SU-DHL-6 (cell line): ENCODE measurements around the gene TSPAN18.

ENCODE experiments used
- H2AFZ ChIP-seq: fragments of 200-600 bp; sonication (generic); 2 replicates; pipeline ENCODE4 v1.6.1; 2014; ENCODE audit warnings: low read depth, mild to moderate bottlenecking, moderate library complexity, mixed read lengths, antibody characterized with exemption, low read length; ENCODE audit not compliant: severe bottlenecking
- H3F3A ChIP-seq: fragments of 200-600 bp; shearing (Covaris generic); 2 replicates; pipeline ENCODE4 v1.6.0; 2016; ENCODE audit warnings: antibody characterized with exemption, mild to moderate bottlenecking; ENCODE audit not compliant: insufficient read depth
- H3K27ac ChIP-seq: fragments of 200-600 bp; sonication (generic); 2 replicates; pipeline ENCODE4 v1.5.1; 2016; ENCODE audit warnings: low read depth, mild to moderate bottlenecking, low read length, moderate library complexity, mixed read lengths
- H3K27me3 ChIP-seq: fragments of 200-600 bp; sonication (generic), shearing (Covaris generic); 2 replicates; pipeline ENCODE4 v1.6.0; 2014; ENCODE audit warnings: mild to moderate bottlenecking, low read length
- H3K36me3 ChIP-seq: fragments of 200-600 bp; sonication (generic); 2 replicates; pipeline ENCODE4 v1.6.1; 2014; ENCODE audit warnings: mild to moderate bottlenecking, low read length, mixed read lengths
- H3K4me2 ChIP-seq: fragments of 300-600, 200-600 bp; shearing (Covaris generic), sonication (generic); 2 replicates; pipeline ENCODE4 v1.6.0; 2014; ENCODE audit warnings: low read length, low read depth, mild to moderate bottlenecking; ENCODE audit not compliant: poor library complexity, severe bottlenecking
- H3K4me3 ChIP-seq: fragments of 200-600 bp; sonication (generic); 2 replicates; pipeline ENCODE4 v1.5.1; 2014; ENCODE audit warnings: antibody characterized with exemption, low read length, mild to moderate bottlenecking, mixed read lengths; ENCODE audit not compliant: insufficient read depth, poor library complexity, severe bottlenecking
- H3K79me2 ChIP-seq: fragments of 200-600 bp; sonication (generic); 2 replicates; pipeline ENCODE4 v1.6.1; 2014; ENCODE audit warnings: mild to moderate bottlenecking, low read length, moderate library complexity; ENCODE audit not compliant: insufficient read depth
- H3K9ac ChIP-seq: fragments of 200-600 bp; sonication (generic); 2 replicates; pipeline ENCODE4 v1.7.0; 2014; ENCODE audit warnings: mild to moderate bottlenecking, low read length
- H3K9me2 ChIP-seq: fragments of 200-600 bp; sonication (generic); replicated peaks from 2 replicates; pipeline ENCODE4 v1.6.1; 2014; ENCODE audit warnings: low read length; ENCODE audit not compliant: insufficient read depth
- H3K9me3 ChIP-seq: fragments of 200-600 bp; sonication (generic); 2 replicates; pipeline ENCODE4 v1.6.1; 2014; ENCODE audit warnings: low read length, mixed read lengths; ENCODE audit not compliant: insufficient read depth
- H4K20me1 ChIP-seq: fragments of 200-600 bp; sonication (generic); 2 replicates; pipeline ENCODE4 v1.6.1; 2014; ENCODE audit warnings: low read depth, mild to moderate bottlenecking, antibody characterized with exemption, low read length, moderate library complexity, mixed read lengths
- EZH2phosphoT487 ChIP-seq: fragments of 200-600 bp; sonication (generic), shearing (Covaris generic); conservative IDR thresholded peaks from 2 replicates; pipeline ENCODE4 v1.6.1; 2018; ENCODE audit warnings: mild to moderate bottlenecking, antibody characterized with exemption, low read length, moderate library complexity, mixed read lengths
- TF ChIP-seq, protein P1 (sequence below): fragments of 200-600 bp; sonication (generic); IDR thresholded peaks from one replicate; pipeline ENCODE4 v1.5.1; 2017; ENCODE audit warnings: antibody characterized with exemption, mild to moderate bottlenecking, low read length, moderate library complexity; ENCODE audit not compliant: insufficient read depth, poor library complexity, severe bottlenecking

Gene TSPAN18

DNA sequence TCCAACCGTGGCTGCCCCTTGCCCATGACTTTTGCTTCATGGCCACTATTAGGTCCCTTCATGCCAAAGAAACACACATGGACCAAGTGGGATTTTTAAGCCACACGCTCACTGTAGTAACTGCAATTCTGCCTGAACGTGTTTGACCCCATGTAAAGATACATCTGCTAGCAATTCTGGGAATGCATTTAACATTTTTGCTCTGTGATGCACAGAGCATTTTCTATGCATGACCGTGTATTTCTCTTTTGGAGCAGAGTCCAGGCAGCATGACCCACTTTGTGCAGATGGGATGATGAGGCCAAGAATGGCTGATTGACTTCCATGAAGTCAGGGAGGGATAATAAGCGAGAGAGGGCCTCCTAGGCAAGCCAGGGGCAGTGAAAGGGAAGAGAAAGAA is 115.5 kb downstream of the TSPAN18 start:
- Histone ChIP-seq H3K9me2 (no peaks in the 10 kb centered on the region), H3K4me2 (no peak overlapping the region), H3K36me3 (no peaks in the 10 kb centered on the region), H3K79me2 (no peaks in the 10 kb centered on the region), H3K9me3 (no peaks in the 10 kb centered on the region), H4K20me1 (no peaks in the 10 kb centered on the region), H3K9ac (no peak overlapping the region), H3F3A (no peaks in the 10 kb centered on the region), H3K27ac (no peak overlapping the region), H2AFZ (no peak overlapping the region), H3K4me3 (no peak overlapping the region), H3K27me3 (no peaks in the 10 kb centered on the region)
- no peak for TF ChIP-seq EZH2phosphoT487
- TF ChIP-seq, protein P1, sequence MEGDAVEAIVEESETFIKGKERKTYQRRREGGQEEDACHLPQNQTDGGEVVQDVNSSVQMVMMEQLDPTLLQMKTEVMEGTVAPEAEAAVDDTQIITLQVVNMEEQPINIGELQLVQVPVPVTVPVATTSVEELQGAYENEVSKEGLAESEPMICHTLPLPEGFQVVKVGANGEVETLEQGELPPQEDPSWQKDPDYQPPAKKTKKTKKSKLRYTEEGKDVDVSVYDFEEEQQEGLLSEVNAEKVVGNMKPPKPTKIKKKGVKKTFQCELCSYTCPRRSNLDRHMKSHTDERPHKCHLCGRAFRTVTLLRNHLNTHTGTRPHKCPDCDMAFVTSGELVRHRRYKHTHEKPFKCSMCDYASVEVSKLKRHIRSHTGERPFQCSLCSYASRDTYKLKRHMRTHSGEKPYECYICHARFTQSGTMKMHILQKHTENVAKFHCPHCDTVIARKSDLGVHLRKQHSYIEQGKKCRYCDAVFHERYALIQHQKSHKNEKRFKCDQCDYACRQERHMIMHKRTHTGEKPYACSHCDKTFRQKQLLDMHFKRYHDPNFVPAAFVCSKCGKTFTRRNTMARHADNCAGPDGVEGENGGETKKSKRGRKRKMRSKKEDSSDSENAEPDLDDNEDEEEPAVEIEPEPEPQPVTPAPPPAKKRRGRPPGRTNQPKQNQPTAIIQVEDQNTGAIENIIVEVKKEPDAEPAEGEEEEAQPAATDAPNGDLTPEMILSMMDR = no peak

DNA sequence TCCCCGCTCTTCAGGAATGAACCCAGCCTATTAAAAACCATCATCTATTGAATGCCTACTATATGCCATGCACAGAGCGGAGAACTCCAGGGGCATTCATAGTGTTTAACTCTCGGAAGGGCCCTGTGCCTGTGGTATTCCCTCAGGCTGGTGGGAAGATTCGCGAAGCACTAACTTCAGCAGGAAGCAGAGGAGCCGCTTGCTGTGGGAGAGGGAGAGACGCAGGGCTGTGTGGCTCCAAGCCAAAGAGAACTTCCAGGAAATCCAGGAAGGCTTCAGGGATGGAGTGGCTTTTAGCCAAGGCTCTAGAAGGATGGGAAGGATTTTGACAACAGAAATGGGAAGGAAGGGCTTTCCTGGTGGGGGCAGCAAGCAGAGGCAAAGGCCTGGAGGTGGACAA is 120.1 kb downstream of the TSPAN18 start:
- Histone ChIP-seq H3F3A (no peaks in the 10 kb centered on the region), H3K27ac (no peak overlapping the region), H3K27me3 (no peaks in the 10 kb centered on the region), H2AFZ (no peak overlapping the region), H3K4me3 (no peak overlapping the region), H3K9me2 (no peaks in the 10 kb centered on the region), H3K4me2 (no peak overlapping the region), H3K9me3 (no peaks in the 10 kb centered on the region), H3K9ac (no peak overlapping the region), H3K79me2 (no peaks in the 10 kb centered on the region), H4K20me1 (no peaks in the 10 kb centered on the region), H3K36me3 (no peaks in the 10 kb centered on the region)
- TF ChIP-seq, protein P1 = no peak
- TF ChIP-seq EZH2phosphoT487 = no peak

DNA sequence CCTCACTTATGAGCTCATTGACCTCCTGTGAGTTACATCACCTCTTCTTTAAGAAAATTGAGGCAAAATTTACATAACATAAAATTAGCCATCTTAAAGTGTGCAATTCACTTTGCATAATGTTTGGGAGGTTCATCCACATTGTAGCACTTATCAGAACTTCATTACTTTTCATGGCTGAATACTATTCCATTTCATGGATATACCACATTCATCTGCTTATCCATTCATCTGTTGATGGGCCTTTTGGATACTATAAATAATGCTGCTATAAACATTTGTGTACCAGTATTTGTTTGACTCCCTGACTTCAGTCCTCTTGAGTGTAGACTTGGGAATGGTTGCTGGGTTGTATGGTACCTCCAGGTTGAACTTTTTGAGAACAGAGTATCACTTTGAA is 120.6 kb downstream of the TSPAN18 start:
- H3K36me3 ChIP-seq = no peaks in the 10 kb centered on the region
- H4K20me1 ChIP-seq = no peaks in the 10 kb centered on the region
- TF ChIP-seq, protein P1 = no peak
- TF ChIP-seq EZH2phosphoT487 = no peak
- no peaks in the 10 kb centered on the region for H3K27me3 ChIP-seq
- no peak overlapping the region for H2AFZ ChIP-seq
- no peaks in the 10 kb centered on the region for H3K79me2 ChIP-seq
- H3K9ac ChIP-seq = no peak overlapping the region
- no peak overlapping the region for H3K4me3 ChIP-seq
- no peak overlapping the region for H3K4me2 ChIP-seq
- no peaks in the 10 kb centered on the region for H3K9me3 ChIP-seq
- no peaks in the 10 kb centered on the region for H3K9me2 ChIP-seq
- H3K27ac ChIP-seq = no peak overlapping the region
- H3F3A ChIP-seq = no peaks in the 10 kb centered on the region
